GM18868 (cell line): Measurements from ENCODE around the gene SP6.

Experiments used
- ATAC-seq: cut with Tn5 transposase; IDR thresholded peaks from one replicate; pipeline ENCODE4 v1.9.1; 2021; ENCODE audit warnings: mild to moderate bottlenecking, moderate library complexity; ENCODE audit not compliant: unreplicated experiment

Gene SP6

DNA sequence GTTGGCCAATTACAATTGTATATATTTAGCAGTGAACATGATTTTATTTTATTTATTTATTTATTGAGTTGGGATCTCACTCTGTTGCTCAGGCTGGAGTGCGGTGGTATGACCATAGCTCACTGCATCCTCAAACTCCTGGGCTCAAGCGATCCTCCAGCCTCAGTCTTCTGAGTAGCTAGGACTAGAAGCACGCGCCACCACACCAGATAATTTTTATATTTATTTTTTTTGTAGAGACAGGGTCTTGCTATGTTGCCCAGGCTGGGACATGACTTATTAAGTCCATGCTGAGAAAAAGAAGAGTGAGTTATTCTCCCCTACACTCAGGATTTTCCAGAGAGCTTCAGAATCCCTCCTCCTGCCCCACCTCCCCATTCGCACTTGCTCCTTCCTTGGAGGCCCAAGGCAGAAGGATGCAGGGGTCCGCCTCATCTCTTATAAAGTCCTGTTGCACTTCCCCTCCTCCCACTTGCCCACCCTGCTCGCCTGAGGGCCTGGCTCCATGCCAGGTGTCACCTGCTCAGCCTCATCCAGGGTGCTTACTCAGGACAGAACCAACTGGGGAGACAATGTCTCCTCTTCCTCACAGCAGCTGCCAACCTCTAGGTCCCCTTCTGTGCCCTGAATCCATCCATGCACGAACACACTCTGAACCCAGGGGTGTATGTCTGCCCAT is 29.0 kb upstream of the SP6 start:
- ATAC-seq: no peak

DNA sequence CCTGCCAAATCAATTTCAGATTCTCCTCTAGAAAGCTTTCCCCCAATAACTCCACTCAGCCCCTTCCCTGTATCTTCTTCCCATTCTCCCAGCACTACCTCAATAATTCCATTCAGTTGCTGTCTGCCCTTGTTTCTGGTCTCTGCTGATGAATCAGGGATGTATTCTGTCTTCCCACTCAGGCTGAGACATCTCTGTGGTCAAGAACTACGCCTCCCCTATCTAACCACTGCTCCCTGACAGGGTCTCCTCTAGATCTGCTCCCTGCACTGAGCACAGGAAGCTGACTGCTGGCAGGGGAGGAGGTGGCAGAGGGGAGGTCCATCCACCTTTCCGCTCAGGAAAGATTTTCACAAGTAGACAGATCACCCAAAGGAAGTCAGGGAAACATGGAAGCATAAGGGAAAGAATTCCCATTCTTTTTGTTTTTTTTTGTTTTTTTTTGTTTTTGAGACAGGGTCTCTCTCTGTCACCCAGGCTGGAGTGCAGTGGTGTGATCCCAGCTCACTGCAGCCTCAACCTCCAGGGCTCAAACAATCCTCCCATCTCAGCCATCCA is 28.1 kb upstream of the SP6 start:
- ATAC-seq: no peak

DNA sequence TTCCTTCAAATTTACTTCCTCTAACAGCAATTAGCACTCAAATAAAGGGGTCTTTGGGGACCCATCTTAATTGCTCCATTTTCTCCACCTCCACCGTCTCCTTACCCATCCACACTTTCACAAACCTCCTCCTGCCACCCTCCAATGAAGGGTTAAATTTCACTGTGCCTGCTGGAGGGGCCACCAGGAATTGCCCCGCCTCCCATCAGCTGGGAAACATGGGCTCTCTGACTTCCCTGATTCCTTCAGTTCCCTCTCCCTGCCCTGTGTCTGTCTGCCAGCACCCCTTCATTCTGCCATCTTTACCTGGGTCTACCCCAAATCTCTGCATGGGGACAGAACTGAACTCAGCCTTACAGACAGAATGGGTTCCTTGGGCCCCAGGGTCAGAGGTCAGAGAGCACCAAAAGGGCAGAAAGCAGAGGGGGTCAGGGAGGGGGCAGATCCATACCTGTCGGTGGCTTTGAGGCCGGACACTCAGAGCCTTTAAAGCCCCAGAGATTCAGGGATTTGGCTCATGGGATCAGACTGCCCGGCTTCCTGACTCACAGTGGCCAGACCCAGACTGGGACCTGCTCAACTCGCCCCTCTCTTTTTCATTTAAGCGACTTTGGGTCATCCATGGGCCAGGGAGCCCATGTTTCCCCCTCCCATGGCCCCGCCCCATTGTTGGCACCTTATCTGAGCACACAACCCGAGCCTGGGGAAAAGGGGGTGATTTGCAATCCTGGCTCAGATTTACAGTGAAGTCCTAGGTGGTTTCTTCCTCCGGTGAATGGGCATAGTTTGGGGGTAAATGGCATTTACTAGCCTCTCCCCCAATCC is 27.5 kb upstream of the SP6 start:
- no peak for ATAC-seq

DNA sequence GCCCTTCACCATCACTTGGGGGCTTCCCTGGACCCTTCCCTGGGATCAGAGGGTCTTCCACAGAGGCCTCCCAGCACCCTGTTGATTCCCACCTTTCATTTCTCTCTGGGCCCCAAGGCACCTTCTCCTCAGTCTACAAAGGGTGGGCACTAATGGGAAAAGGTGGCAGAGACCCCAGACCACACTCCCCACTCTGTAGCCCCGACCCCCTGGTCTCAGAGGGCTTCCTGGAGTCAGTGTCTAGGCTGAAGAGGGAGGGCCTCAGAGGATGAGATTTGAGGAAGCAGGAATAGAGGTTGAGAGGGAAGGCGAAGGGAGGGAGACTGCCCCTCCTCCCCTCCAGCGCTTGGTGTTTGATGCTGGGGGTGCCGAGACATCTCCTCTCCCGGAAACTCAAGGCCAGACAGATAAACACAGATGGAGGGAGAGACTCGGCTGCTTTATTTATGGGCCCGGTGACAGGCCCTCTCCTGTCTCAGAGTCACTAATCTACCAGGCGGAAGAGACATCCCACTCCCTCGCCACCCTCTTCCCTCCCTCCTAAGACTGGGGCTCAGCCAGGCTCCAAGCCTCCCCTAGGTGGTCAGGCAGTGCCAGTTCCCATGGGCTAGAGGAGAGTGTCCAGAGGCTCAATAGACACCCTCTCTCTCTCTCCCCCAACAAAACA is 26.5 kb upstream of the SP6 start:
- no peak for ATAC-seq

DNA sequence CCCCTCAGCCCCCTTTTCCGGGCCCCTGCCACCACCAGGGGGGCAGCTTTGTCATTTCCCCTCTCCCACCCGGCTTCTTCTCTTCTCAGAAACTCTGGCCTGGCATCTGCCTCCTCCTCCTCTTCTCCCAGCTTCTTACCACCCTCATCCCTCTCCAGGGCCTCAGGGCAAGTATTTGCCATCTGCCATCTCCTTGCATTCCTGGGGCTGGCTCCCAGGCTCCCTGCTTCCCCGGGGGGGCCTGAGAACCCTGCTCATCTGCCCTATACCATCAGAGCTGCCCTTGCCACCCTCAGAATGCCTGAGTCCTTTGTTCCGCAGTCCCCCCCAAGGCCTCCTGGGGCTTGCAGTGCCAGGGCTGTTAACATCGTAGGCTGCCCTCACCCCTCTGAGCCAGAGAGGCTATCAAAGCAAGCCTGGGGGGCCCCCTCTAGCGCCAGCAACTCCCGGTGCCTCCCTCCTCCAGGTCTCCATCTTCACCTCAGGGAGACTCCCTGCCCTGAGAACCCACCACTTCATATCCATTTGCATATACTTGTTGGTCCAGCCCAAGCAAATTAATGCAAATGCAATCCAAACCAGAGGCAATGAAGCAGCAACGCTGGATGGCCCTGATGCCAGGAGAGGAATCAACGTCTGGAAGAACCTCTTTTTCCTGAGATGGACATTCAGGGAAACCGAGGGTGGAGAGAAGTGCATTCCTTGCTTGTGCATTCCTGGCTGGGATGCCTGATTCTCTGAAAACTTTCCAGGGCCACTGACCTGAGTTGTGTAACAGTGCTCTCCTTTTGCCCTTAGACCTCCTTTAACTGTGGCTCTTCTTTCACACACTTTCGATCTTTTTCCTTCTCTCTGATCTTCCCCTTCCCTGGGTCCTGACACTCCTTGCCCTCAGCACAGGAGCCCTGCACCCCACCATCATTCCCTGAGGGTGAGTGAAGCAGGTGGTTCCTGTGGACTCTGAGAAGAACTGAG is 24.3 kb upstream of the SP6 start:
- no peak for ATAC-seq

DNA sequence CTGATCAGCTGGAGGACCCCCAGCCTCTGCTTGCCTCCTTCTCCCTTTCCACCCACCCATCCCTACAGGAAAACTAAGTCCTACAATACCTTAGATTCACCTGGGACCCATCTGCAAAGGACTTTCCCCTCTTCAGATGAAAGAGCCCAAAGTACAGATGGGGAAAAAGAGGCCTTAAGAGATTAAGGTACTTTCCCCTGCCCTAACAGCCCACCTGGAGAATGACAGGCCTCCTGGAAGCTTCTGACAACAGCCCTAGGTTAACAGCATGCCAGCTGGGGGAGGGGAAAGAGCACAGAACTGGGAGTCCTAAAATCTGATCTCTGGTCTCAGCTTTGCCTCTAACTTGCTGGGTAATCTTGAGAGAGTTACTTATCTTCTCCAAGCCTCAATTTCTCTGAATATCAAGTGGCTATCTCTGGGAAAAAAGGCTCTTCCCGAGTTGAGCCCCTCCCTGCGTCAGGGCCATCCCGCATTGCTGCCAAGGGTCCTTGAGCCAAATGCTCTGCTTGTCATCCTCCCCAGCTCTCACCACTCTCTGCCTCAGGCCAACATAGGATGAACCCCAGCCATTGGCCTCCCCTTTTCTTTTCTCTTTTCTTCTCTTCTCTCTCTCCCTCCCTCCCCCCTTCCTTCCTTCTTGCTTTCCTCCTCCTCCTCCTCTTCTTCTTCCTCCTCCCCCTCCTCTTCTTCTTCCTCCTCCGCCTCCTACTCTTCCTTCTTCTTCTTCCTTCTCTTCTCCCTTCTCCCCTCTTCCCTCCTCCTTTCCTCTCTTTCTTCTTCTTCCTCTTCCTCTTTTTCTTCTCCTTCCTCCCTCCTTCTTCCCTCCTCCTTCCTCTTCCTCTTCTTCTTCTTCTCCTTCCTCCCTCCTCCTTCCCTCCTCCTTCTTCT is 22.5 kb upstream of the SP6 start:
- no peak for ATAC-seq

DNA sequence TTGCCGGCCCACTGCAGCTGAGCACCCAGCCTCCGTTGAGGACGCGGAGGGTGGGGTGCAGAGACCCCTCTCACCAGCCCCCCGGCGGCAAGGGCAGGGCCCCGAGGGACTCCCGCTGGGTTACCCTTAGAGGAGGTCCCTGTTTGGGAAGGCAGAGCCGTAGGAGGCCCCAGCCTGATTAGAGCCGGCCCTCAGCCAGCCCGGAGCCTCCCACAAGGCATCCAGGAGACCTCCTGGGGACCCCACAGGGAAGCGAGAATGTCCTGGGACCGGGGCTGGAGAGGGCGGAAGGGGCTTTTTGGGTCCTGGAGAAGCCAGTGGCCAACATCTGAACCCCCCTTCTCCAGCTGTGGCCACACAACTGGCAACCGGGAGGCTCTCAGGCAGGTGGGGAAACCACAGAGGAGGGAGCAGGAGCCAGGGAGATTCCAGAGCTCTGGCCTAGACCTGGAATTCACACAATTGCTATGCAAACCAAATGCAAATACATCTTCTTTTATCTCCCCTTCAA is 21.7 kb upstream of the SP6 start:
- ATAC-seq: no peak

DNA sequence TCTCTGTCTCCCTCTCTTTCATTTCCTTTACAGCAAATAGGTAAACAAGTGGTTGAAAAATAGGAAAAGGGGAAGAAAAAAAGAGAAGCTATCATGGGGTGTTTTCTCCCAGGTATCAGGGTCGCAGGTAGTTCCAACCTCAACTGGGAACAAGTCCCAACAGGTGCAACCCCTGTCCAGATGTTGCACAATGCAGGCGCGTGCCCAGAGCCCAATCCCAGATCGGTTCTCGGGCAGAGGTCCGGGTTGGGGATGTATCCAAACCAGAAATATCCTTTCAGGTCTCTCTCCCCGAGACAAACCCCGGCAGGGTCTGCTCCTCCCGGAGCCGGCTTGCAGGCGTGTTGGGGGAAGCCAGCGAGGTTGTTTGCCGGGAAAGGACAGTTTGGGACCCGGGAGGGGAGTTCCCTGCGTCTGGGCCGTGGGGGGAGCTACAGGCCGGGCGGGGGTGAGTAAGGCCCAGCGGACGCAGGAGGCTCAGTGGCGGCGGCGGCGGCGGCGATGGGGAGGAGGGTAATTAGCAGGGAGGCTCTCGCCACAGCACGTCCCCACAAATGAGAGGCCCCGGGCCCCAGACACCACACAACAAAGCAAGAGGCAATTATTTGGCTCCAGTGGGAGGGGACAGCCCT is 21.2 kb upstream of the SP6 start:
- ATAC-seq: no peak

DNA sequence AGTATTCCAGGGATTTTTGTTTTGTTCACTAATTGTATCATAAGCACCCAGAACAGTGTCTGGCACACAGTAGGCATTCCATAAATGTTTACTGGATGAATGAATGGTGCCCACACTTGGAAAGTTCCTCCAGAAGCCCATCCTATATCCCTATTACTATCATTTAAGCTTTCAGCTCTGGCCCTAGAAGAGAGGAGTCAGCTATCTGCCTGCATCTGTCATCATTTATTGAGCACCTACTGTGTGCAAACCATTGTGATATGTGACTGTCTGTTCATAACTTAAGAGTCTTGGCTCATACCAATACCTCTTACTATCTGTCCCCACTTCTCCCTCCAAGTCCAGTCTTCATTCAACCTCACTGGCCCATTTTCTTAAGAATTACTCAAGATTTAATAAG is 20.1 kb upstream of the SP6 start:
- no peak for ATAC-seq

DNA sequence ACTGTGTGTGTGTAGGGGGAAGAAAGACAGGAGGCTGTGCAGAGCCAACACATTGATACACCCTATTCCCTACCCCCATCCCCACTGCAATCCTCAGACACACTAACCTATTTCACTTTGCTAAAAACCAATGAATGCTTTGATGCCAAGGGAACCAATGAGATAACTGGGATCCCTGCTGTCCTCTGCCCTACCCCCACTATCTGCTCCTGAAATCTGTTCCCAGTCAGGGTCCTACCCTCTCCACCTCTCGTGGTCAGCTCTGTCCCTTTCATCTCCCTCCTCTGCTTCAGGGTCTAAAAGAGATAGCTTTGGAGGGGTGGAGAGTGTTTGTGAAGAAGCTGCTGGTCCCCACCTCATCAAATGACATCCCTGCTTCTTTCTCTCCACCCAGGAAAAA is 19.1 kb upstream of the SP6 start:
- ATAC-seq: no peak

DNA sequence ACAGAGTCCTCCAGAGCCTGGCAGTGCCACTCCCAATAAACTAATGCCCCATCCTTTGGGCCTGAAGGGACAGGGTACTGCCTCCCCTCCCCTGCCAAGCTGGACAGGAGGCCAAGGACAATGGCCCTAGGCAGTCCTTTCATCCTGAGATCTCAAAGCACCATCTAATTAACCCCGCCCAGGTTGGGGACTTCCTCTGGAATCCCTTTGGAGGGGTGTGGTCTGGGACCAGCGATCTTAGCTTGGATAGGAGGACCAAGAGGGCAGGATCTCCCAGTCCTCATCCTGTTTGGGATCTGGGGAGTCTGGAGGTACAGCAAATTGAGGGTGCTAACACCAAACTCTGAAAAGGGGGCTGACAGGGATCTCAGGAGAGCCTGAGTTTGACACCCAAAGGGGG is 18.2 kb upstream of the SP6 start:
- ATAC-seq: no peak

DNA sequence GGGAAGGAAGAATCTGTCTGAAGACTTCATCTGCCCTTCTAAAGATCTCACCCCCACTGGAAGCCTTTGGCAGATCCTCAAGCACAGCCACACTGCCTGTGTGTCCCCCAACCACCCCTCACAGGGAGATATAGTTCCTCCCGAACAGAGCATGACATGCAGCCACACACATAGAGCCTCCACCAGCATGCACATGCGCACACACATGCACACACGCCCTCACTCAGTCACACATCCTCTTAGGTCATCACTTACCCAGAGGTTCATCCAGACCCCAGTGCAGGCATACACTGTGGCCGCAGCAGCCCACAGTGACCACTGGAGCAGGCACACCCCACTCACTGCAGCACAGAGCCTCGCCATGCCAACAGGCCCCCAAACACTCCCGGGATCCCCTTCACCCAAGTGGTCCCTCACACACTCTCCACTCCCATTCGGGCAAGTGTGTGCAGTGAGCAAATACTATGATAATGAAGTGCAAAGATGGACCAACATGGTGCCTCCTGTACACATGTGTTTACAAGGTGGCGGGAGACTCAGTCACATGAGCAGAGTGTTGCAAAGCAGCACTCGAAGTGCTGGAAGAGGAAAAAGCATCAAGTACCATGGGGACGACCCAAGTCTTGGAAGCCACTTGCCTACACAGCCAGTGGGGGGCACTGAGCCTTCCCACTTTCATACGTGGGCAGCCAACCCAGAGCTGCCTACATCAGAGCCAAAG is 17.0 kb upstream of the SP6 start:
- no peak for ATAC-seq

DNA sequence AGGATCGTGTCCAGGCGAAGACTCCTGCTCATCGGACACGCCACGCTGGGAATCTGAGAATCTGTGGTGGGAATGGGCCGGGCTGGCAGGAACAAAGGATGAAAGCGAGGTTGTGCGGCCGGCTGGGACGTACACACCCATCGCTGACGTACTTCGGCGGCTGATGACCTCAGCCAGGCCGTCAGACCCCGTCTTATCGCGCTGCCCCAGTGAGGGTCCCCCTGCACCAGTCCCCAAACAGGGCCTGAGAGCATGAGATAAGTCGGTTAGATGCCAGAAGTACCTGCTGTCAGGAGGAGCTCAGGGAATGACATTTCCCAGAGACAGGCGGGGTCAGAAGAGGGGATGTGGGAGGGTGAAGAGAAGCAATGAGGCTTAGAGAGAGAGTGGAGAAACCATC is 16.0 kb upstream of the SP6 start:
- no peak for ATAC-seq

DNA sequence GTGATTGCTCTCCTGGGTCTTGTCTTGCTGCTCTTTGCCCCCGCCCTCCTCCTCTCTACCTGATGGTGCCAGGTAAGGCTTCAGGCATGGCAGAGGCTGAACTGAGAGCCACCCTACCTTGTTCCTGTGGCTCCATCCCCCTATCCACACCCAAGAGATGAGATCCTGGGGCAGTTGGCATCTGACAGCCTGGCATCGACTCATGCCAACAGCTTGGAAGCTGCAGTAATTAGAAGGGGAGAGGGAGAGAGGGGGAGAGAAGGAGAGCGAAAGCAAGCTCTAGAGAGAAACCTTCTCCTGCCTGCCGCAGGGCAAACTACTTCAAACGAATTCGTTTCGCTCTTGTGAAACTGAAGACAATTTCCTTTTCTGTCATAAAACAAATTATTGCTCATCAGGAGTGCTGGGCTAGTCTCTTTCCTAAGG is 13.8 kb upstream of the SP6 start:
- ATAC-seq: no peak

DNA sequence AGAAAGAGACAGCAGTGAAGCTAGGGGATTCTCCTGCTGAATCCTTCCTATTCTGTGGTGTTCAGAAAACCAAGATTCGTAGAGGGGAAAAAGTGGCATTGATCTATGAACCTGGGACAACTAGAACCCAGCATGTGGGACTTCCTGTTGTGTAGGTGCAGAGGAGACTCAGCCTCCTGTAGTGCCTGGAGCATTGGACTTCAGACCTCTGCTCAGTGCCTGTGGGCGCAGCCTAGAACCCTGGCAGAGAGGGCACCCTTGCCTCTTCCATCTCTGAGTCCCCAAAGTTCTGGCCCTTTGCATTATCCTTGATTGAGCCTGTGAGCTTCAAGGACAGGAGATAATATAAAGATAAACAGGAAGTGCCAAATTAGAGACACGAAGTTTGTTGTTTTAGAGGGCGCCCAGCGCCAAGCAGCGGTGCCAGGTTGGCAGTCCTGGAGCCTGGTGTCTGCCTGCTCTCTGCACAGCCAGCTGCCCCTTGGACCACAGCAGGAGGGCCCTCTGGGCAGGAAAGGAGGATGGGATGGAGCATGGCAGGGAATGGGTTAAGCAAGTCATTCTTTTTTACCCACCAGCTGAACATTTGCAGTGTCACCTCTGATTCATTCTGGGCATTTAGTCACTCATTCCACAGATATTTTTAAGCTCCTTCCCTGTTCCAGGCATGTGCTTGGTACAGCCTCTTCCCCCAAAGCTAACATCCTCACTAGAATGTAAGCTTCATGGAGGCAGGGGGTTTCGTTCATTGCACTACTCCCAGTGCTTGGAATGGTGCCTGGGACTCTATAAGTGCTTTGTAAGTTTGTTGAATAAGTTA is 11.9 kb upstream of the SP6 start:
- ATAC-seq: no peak

DNA sequence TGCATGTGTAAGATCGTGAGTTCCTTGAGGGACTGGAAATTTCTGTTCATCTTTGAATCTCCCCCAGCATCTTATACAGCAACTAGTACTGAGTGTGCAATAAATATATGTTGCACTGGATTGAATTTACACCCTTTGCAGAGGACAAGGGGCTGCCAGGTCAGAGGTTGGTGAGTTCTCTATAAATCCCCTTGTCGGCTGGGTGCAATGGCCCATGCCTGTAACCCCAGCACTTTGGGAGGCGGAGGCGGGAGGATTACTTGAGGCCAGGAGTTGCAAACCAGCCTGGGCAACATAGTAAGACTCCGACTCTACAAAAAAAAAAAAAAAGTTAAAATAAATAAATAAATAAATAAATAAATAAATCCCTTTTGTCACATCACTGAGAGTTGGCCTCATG is 9.4 kb upstream of the SP6 start:
- no peak for ATAC-seq
